IMR-90 (cell line): ENCODE data around the gene ZNF776. TPM values are rescaled to one million over a fixed set of nuclear protein-coding genes. Genes with fewer than 3 reads are reported as not detected.

Source experiments
- ATAC-seq: fragments of 200-7000 bp; cut with Tn5 transposase; 2 replicates; pipeline ENCODE4 v1.9.1; 2020; ENCODE audit warnings: low read depth, mild to moderate bottlenecking, moderate library complexity
- BruUV-seq: library from RNA; stranded (reverse); fragments of 400-500 nt; replicated peaks from 2 replicates; lab custom pipeline; 2021; lab: Mats Ljungman, UMichigan
- CTCF ChIA-PET: fragments of 300-600 bp; formaldehyde crosslinking; extraction: SDS; loops from one replicate; lab custom pipeline; 2021; ENCODE audit warnings: antibody characterized with exemption; lab: Yijun Ruan, JAX
- POLR2A ChIA-PET: fragments of 300-600 bp; sonication (Branson Sonifier 250); formaldehyde crosslinking; loops from one replicate; lab custom pipeline; 2022; ENCODE audit warnings: antibody characterized with exemption; ENCODE audit not compliant: unreplicated experiment; lab: Charles Lee
- DNase-seq: peaks from one replicate; pipeline ENCODE4 v3.0.0; 2013
- H2AFZ ChIP-seq: replicated peaks from 2 replicates; pipeline ENCODE3; 2013; ENCODE audit warnings: low read length, mild to moderate bottlenecking; ENCODE audit not compliant: poor library complexity
- H2AK5ac ChIP-seq: 2 replicates; pipeline ENCODE4 v1.6.1; 2013; ENCODE audit warnings: low read depth, low read length, inconsistent platforms
- H2AK9ac ChIP-seq: replicated peaks from 2 replicates; pipeline ENCODE3; 2013; ENCODE audit warnings: mild to moderate bottlenecking, low read depth, low read length, moderate library complexity; ENCODE audit not compliant: poor library complexity
- H2BK120ac ChIP-seq: 2 replicates; pipeline ENCODE4 v1.6.1; 2013; ENCODE audit warnings: low read depth, low read length, inconsistent platforms
- H2BK15ac ChIP-seq: 3 replicates; pipeline ENCODE4 v1.6.1; 2013; ENCODE audit warnings: low read depth, low read length, inconsistent platforms
- H2BK20ac ChIP-seq: 2 replicates; pipeline ENCODE4 v1.6.1; 2013; ENCODE audit warnings: low read depth, mild to moderate bottlenecking, inconsistent platforms, low read length, moderate library complexity
- H2BK5ac ChIP-seq: 2 replicates; pipeline ENCODE4 v1.6.1; 2013; ENCODE audit warnings: mild to moderate bottlenecking, low read depth, low read length, inconsistent platforms; ENCODE audit not compliant: poor library complexity, severe bottlenecking
- H3K14ac ChIP-seq: replicated peaks from 2 replicates; pipeline ENCODE4 v1.6.1; 2013; ENCODE audit warnings: low read depth, low read length, inconsistent platforms
- H3K18ac ChIP-seq: 2 replicates; pipeline ENCODE4 v1.6.1; 2013; ENCODE audit warnings: low read depth, low read length, control low read depth
- H3K23ac ChIP-seq: 2 replicates; pipeline ENCODE4 v1.6.1; 2013; ENCODE audit warnings: low read depth, low read length, inconsistent platforms
- H3K27ac ChIP-seq: 2 replicates; pipeline ENCODE4 v1.5.1; 2013; ENCODE audit warnings: mild to moderate bottlenecking, control low read depth, low read length; ENCODE audit not compliant: insufficient read depth
- H3K27me3 ChIP-seq: 2 replicates; pipeline ENCODE4 v1.6.1; 2013; ENCODE audit warnings: low read length; ENCODE audit not compliant: control insufficient read depth, insufficient read depth
- H3K36me3 ChIP-seq: 2 replicates; pipeline ENCODE4 v1.6.1; 2013; ENCODE audit warnings: low read length, mixed read lengths; ENCODE audit not compliant: control insufficient read depth, insufficient read depth
- H3K4ac ChIP-seq: 2 replicates; pipeline ENCODE4 v1.6.1; 2013; ENCODE audit warnings: low read depth, low read length, inconsistent platforms
- H3K4me1 ChIP-seq: 2 replicates; pipeline ENCODE4 v1.6.1; 2013; ENCODE audit warnings: low read length, mixed read lengths; ENCODE audit not compliant: control insufficient read depth, insufficient read depth
- H3K4me2 ChIP-seq: 2 replicates; pipeline ENCODE4 v1.6.1; 2013; ENCODE audit warnings: low read depth, mild to moderate bottlenecking, control low read depth, low read length, moderate library complexity
- H3K4me3 ChIP-seq: 2 replicates; pipeline ENCODE4 v1.5.1; 2013; ENCODE audit warnings: low read depth, mild to moderate bottlenecking, control low read depth, low read length, moderate library complexity; ENCODE audit not compliant: insufficient read depth
- H3K56ac ChIP-seq: 2 replicates; pipeline ENCODE4 v1.6.1; 2013; ENCODE audit warnings: low read length, inconsistent platforms; ENCODE audit not compliant: insufficient read depth; ENCODE audit errors: extremely low read depth
- H3K79me1 ChIP-seq, 2 experiments: 2 replicates each; pipeline ENCODE4 v1.6.1; 2013; ENCODE audit warnings: low read length in 2 of 2, inconsistent platforms in 1 of 2, low read depth in 1 of 2
- H3K9ac ChIP-seq: 2 replicates; pipeline ENCODE4 v1.6.1; 2013; ENCODE audit warnings: low read depth, low read length, control low read depth
- H3K9me1 ChIP-seq: 2 replicates; pipeline ENCODE4 v1.6.1; 2013; ENCODE audit warnings: low read length, inconsistent platforms; ENCODE audit not compliant: insufficient read depth
- H3K9me3 ChIP-seq: 2 replicates; pipeline ENCODE4 v1.6.1; 2013; ENCODE audit warnings: low read length; ENCODE audit not compliant: control insufficient read depth, insufficient read depth
- H4K20me1 ChIP-seq: 2 replicates; pipeline ENCODE4 v1.6.1; 2013; ENCODE audit warnings: low read length, inconsistent platforms; ENCODE audit not compliant: insufficient read depth
- H4K5ac ChIP-seq: 2 replicates; pipeline ENCODE4 v1.6.1; 2013; ENCODE audit warnings: mild to moderate bottlenecking, low read depth, low read length, control low read depth
- H4K8ac ChIP-seq, 2 experiments: 2 replicates each; pipeline ENCODE4 v1.6.1; 2013; ENCODE audit warnings: low read depth in 2 of 2, low read length in 2 of 2, control low read depth in 1 of 2, inconsistent platforms in 1 of 2
- H4K91ac ChIP-seq: 2 replicates; pipeline ENCODE4 v1.6.1; 2013; ENCODE audit warnings: low read depth, low read length, inconsistent platforms; ENCODE audit not compliant: insufficient read depth
- FOS ChIP-seq: fragments of 150-350 bp; IDR thresholded peaks from 2 replicates; pipeline ENCODE4 v1.6.1; 2016; ENCODE audit warnings: low read depth, low read length
- MAFK ChIP-seq: IDR thresholded peaks from 2 replicates; pipeline ENCODE4 v1.6.1; 2012; ENCODE audit warnings: low read depth, low read length, improper control_type of control experiment
- RFX5 ChIP-seq: IDR thresholded peaks from 2 replicates; pipeline ENCODE4 v1.8.0; 2012; ENCODE audit warnings: low read depth, mild to moderate bottlenecking, low read length, moderate library complexity
- WGBS, 2 experiments: methylation state at CpG; one replicate each; pipeline versions ENCODE4 v1.1.5 to v1.1.7; 2013; ENCODE audit warnings: missing lambda C conversion rate in 2 of 2; ENCODE audit not compliant: insufficient read length in 1 of 2; ENCODE audit errors: extremely low coverage in 2 of 2; 5-methylcytosine and 5-hydroxymethylcytosine counted together
- dilution Hi-C: fragments of 300-500 bp; cut with HindIII; formaldehyde crosslinking; loops from one replicate; pipeline ENCODE4 v1.14.3; 2018; ENCODE audit warnings: low sequenced_read_pairs; ENCODE audit not compliant: unreplicated experiment
- in situ Hi-C: fragments of 300-500 bp; cut with MboI; formaldehyde crosslinking; loops from 3 replicates; pipeline ENCODE4 v1.14.3; 2019; ENCODE audit warnings: low sequenced_read_pairs, inconsistent platforms, mixed read lengths
- intact Hi-C: fragments of 100-400 bp; cut with micrococcal nuclease; formaldehyde crosslinking; loops from 2 replicates; pipeline ENCODE4 v1.10.0; 2022
- polyA plus RNA-seq, 3 experiments: library from polyadenylated mRNA; depleted of rRNA; stranded (reverse); fragments of >200 nt; gene quantifications; 2 replicates each; pipeline ENCODE4 v1.2.3, GENCODE V29; 2012; ENCODE audit warnings: low replicate concordance in 1 of 3
- total RNA-seq: library from RNA; depleted of rRNA; stranded (reverse); fragments of >200 nt; gene quantifications from 2 replicates; pipeline ENCODE4 v1.2.3, GENCODE V29; 2012
- TF ChIP-seq, protein P1 (sequence below): fragments of 150-350 bp; IDR thresholded peaks from 2 replicates; pipeline ENCODE4 v1.6.1; 2017; ENCODE audit warnings: mild to moderate bottlenecking, antibody characterized with exemption, low read length, low read depth

The ZNF776 gene
- total and polyA plus RNA-seq, 2 of the 4 experiments (the other 2 are of a cell fraction): 4.3 to 14.3 TPM

DNA sequence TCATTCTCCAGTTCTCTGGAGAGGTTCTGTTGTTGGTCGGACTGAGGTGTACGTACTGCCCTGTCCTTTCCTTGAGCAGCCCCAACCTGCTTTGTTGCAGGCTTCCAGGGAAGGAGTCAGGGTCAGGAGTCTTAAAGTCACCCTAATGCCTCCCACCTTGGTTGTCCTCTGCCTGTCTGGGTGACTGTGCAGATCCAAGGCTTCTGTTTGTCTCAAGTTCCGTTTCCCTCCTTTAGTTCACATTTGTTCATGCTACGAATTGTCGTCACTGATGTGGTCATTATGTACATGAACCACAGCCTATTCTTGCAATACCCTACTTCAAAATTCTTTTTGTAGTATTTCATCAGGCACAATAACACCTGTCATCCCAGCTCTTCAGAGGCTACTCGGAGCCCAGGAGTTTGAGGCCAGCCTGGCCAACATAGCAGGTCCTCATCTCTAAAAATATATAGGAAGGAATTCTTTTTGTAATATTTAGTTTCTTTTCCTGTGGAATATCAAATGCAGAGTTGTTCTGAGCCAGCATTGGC is 30.2 kb downstream of the ZNF776 start:
- DNase-seq (no peak), ATAC-seq (no peak)
- H3K4me3 ChIP-seq: no peak overlapping the region
- no peak overlapping the region for H3K14ac ChIP-seq
- in situ Hi-C loops: no loop called here
- no peak overlapping the region for H4K91ac ChIP-seq
- no peak overlapping the region for H3K27ac ChIP-seq
- POLR2A ChIA-PET: no interaction called here
- dilution Hi-C loops: no loop called here
- no peaks in the 10 kb centered on the region for H3K4me1 ChIP-seq
- no peaks in the 10 kb centered on the region for H3K9me1 ChIP-seq
- intact Hi-C loops: no loop called here
- no peak overlapping the region for H2BK120ac ChIP-seq
- no peak overlapping the region for H2BK20ac ChIP-seq
- H4K20me1 ChIP-seq: peaks cover 13% of the 10 kb centered on the region; the same call in 1 of the 2 replicates
- H3K56ac ChIP-seq: no peak overlapping the region
- no peak overlapping the region for H4K5ac ChIP-seq
- H2BK15ac ChIP-seq: no peak overlapping the region
- TF ChIP-seq, protein P1, sequence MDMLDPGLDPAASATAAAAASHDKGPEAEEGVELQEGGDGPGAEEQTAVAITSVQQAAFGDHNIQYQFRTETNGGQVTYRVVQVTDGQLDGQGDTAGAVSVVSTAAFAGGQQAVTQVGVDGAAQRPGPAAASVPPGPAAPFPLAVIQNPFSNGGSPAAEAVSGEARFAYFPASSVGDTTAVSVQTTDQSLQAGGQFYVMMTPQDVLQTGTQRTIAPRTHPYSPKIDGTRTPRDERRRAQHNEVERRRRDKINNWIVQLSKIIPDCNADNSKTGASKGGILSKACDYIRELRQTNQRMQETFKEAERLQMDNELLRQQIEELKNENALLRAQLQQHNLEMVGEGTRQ: no peak
- TF ChIP-seq MAFK (no peak), FOS (no peak), RFX5 (no peak)
- no peak overlapping the region for H3K23ac ChIP-seq
- no peaks in the 10 kb centered on the region for H3K27me3 ChIP-seq
- BruUV-seq: no TSS peak
- no peak overlapping the region for H4K8ac ChIP-seq
- H3K4ac ChIP-seq: no peak overlapping the region
- peaks cover 55% of the 10 kb centered on the region for H3K9me3 ChIP-seq
- H2AK5ac ChIP-seq: no peak overlapping the region
- H2AFZ ChIP-seq: no peak overlapping the region
- CTCF ChIA-PET: no interaction called here
- WGBS, 2 experiments: 82% methylated on average over 2 of the region's 6 CpGs; no CpG with 5 or more reads in 1 of the 2 experiments
- peaks cover 38 to 55% of the 10 kb centered on the region in 2 experiments for H3K79me1 ChIP-seq
- H3K9ac ChIP-seq: no peak overlapping the region
- no peak overlapping the region for H3K18ac ChIP-seq
- H2AK9ac ChIP-seq: no peak overlapping the region
- H2BK5ac ChIP-seq: no peak overlapping the region
- peaks cover 65% of the 10 kb centered on the region for H3K36me3 ChIP-seq
- no peak overlapping the region for H3K4me2 ChIP-seq
